SU-DHL-6 (cell line): ENCODE data around the gene AIMP1.

Experiments
- CTCF ChIP-seq: fragments of 200-600 bp; sonication (generic); IDR thresholded peaks from one replicate; pipeline ENCODE4 v1.5.1; 2017; ENCODE audit warnings: antibody characterized with exemption, mild to moderate bottlenecking, low read length, moderate library complexity; ENCODE audit not compliant: insufficient read depth, poor library complexity, severe bottlenecking
- EZH2phosphoT487 ChIP-seq: fragments of 200-600 bp; sonication (generic), shearing (Covaris generic); conservative IDR thresholded peaks from 2 replicates; pipeline ENCODE4 v1.6.1; 2018; ENCODE audit warnings: mild to moderate bottlenecking, antibody characterized with exemption, low read length, moderate library complexity, mixed read lengths

GRCh38 chr4:106384878-106385277 is 68.5 kb downstream of the AIMP1 start:
- TF ChIP-seq CTCF (no peak), EZH2phosphoT487 (no peak)
